SK-N-SH (cell line): ENCODE results near the gene PDE10A. TPM values are rescaled to one million over a fixed set of nuclear protein-coding genes. Genes with fewer than 3 reads are reported as not detected.

Experiments
- CTCF ChIA-PET: fragments of 300-600, 350-600 bp; formaldehyde crosslinking; extraction: SDS; loops from one replicate; lab custom pipeline; 2021; lab: Yijun Ruan, JAX
- POLR2A ChIA-PET: fragments of 350-600 bp; sonication (Branson Sonifier 250); formaldehyde crosslinking; extraction: SDS; loops from one replicate; lab custom pipeline; 2020; ENCODE audit warnings: antibody characterized with exemption, inconsistent platforms; lab: Yijun Ruan, JAX
- DNase-seq: peaks from one replicate; pipeline ENCODE4 v3.0.0; 2012
- H2AFZ ChIP-seq: fragments of 200-600 bp; sonication (generic); 2 replicates; pipeline ENCODE4 v1.8.1; 2016; ENCODE audit warnings: antibody characterized with exemption, mild to moderate bottlenecking, low read depth
- H3F3A ChIP-seq: fragments of 200-600 bp; sonication (generic); replicated peaks from 2 replicates; pipeline ENCODE3; 2016; ENCODE audit warnings: antibody characterized with exemption, mild to moderate bottlenecking; ENCODE audit not compliant: insufficient read depth
- H3K27ac ChIP-seq, 2 experiments: fragments of 200-500 bp in 1 of 2; fragments of 200-600 bp in 1 of 2; sonication (Bioruptor generic) in 1 of 2; sonication (generic), shearing (Covaris generic) in 1 of 2; 2 replicates each; pipeline versions ENCODE4 v1.5.1 to v1.6.1; 2014 to 2016; ENCODE audit warnings: low read depth in 2 of 2, inconsistent platforms in 1 of 2, low read length in 1 of 2, mild to moderate bottlenecking in 1 of 2, mixed read lengths in 1 of 2
- H3K27me3 ChIP-seq: fragments of 200-600 bp; sonication (generic), shearing (Covaris generic); 2 replicates; pipeline ENCODE4 v1.6.1; 2016; ENCODE audit warnings: mixed run types; ENCODE audit not compliant: insufficient read depth
- H3K36me3 ChIP-seq, 2 experiments: fragments of 200-500 bp in 1 of 2; fragments of 200-600 bp in 1 of 2; sonication (Bioruptor generic) in 1 of 2; sonication (generic) in 1 of 2; replicated peaks in 1 of 2; 2 replicates each; pipeline versions ENCODE3 to v1.5.1; 2014 to 2016; ENCODE audit warnings: low read length in 1 of 2, mild to moderate bottlenecking in 1 of 2; ENCODE audit not compliant: insufficient read depth in 2 of 2, control insufficient read depth in 1 of 2
- H3K4me1 ChIP-seq, 2 experiments: fragments of 200-500 bp in 1 of 2; fragments of 200-600 bp in 1 of 2; sonication (Bioruptor generic) in 1 of 2; sonication (generic), shearing (Covaris generic) in 1 of 2; 2 replicates each; pipeline versions ENCODE4 v1.5.1 to v1.6.1; 2014 to 2016; ENCODE audit warnings: low read depth in 1 of 2, low read length in 1 of 2, mixed run types in 1 of 2; ENCODE audit not compliant: insufficient read depth in 2 of 2, control insufficient read depth in 1 of 2
- H3K4me2 ChIP-seq: fragments of 200-600 bp; sonication (generic), shearing (Covaris generic); 2 replicates; pipeline ENCODE4 v1.6.1; 2017; ENCODE audit warnings: mixed run types
- H3K4me3 ChIP-seq, 2 experiments: fragments of 200-500 bp in 1 of 2; fragments of 200-600 bp in 1 of 2; sonication (Bioruptor generic) in 1 of 2; sonication (generic), shearing (Covaris generic) in 1 of 2; 2 replicates each; pipeline versions ENCODE4 v1.5.1 to v1.8.1; 2014 to 2016; ENCODE audit warnings: low read depth in 2 of 2, inconsistent platforms in 1 of 2, low read length in 1 of 2, mild to moderate bottlenecking in 1 of 2, mixed read lengths in 1 of 2, moderate library complexity in 1 of 2
- H3K79me2 ChIP-seq: fragments of 200-600 bp; sonication (generic); 2 replicates; pipeline ENCODE4 v1.8.1; 2017; ENCODE audit warnings: mild to moderate bottlenecking; ENCODE audit not compliant: insufficient read depth
- H3K9ac ChIP-seq: fragments of 200-600 bp; sonication (generic); 2 replicates; pipeline ENCODE4 v1.6.1; 2017; ENCODE audit warnings: mixed run types
- H3K9me2 ChIP-seq: fragments of 200-600 bp; sonication (generic); 2 replicates; pipeline ENCODE4 v1.6.1; 2017; ENCODE audit warnings: mixed run types
- H3K9me3 ChIP-seq: fragments of 200-600 bp; sonication (generic); 2 replicates; pipeline ENCODE4 v1.6.1; 2017; ENCODE audit warnings: mixed run types, mild to moderate bottlenecking, moderate library complexity
- H4K20me1 ChIP-seq: fragments of 200-600 bp; sonication (generic); 2 replicates; pipeline ENCODE4 v1.6.1; 2017; ENCODE audit warnings: mild to moderate bottlenecking, mixed run types; ENCODE audit not compliant: insufficient read depth
- CHD2 ChIP-seq: fragments of 150-350 bp; IDR thresholded peaks from 2 replicates; pipeline ENCODE4 v1.6.1; 2018; ENCODE audit warnings: low read length; ENCODE audit not compliant: partially characterized antibody
- EZH2phosphoT487 ChIP-seq: fragments of 200-600 bp; sonication (generic); IDR thresholded peaks from 2 replicates; pipeline ENCODE4 v1.6.1; 2017; ENCODE audit warnings: low read depth, mixed run types, mild to moderate bottlenecking, antibody characterized with exemption, moderate library complexity, borderline replicate concordance
- JUND ChIP-seq: IDR thresholded peaks from 2 replicates; pipeline ENCODE4 v1.4.0; 2012
- MXI1 ChIP-seq: IDR thresholded peaks from 2 replicates; pipeline ENCODE4 v1.6.1; 2012; ENCODE audit warnings: mild to moderate bottlenecking, low read depth, low read length, improper control_type of control experiment
- NRF1 ChIP-seq: IDR thresholded peaks from 2 replicates; pipeline ENCODE4 v1.6.1; 2012; ENCODE audit warnings: low read depth, mild to moderate bottlenecking, low read length
- RCOR1 ChIP-seq: fragments of 150-350 bp; IDR thresholded peaks from 2 replicates; pipeline ENCODE4 v1.6.1; 2017; ENCODE audit warnings: antibody characterized with exemption, low read length
- SIN3A ChIP-seq: IDR thresholded peaks from 2 replicates; pipeline ENCODE4 v1.6.1; 2012; ENCODE audit warnings: low read depth, mild to moderate bottlenecking, low read length, moderate library complexity, borderline replicate concordance
- SMC3 ChIP-seq: IDR thresholded peaks from 2 replicates; pipeline ENCODE4 v1.6.1; 2012; ENCODE audit warnings: low read depth, low read length, improper control_type of control experiment
- TEAD4 ChIP-seq: IDR thresholded peaks from 2 replicates; pipeline ENCODE4 v1.4.0; 2012; ENCODE audit warnings: mild to moderate bottlenecking, borderline replicate concordance; ENCODE audit not compliant: insufficient read depth
- WGBS: methylation state at CpG from one replicate; pipeline ENCODE4 v1.1.6; 2017; ENCODE audit warnings: low lambda C conversion rate; 5-methylcytosine and 5-hydroxymethylcytosine counted together
- polyA plus RNA-seq, 3 experiments: library from polyadenylated mRNA; depleted of rRNA; stranded (reverse); fragments of >200 nt; gene quantifications; 2 replicates each; pipeline ENCODE4 v1.2.3, GENCODE V29; 2012
- TF ChIP-seq, protein P1 (sequence below): IDR thresholded peaks from 2 replicates; pipeline ENCODE4; 2012
- TF ChIP-seq, protein P2 (sequence below): fragments of 150-350 bp; IDR thresholded peaks from 2 replicates; pipeline ENCODE4 v1.6.1; 2017; ENCODE audit warnings: antibody characterized with exemption, low read length, low read depth, borderline replicate concordance
- TF ChIP-seq, protein P3 (sequence below): IDR thresholded peaks from 2 replicates; pipeline ENCODE4 v1.6.1; 2012; ENCODE audit warnings: mild to moderate bottlenecking, low read depth, low read length, moderate library complexity

PDE10A gene
- polyA plus RNA-seq, 1 of the 3 experiments (the other 2 are of a cell fraction), result 0.43 TPM

- TF ChIP-seq JUND (no peak), TEAD4 (no peak), MXI1 (no peak), RCOR1 (no peak), SIN3A (no peak), SMC3 (no peak), EZH2phosphoT487 (no peak), CHD2 (no peak), NRF1 (no peak)
- TF ChIP-seq, protein P1, sequence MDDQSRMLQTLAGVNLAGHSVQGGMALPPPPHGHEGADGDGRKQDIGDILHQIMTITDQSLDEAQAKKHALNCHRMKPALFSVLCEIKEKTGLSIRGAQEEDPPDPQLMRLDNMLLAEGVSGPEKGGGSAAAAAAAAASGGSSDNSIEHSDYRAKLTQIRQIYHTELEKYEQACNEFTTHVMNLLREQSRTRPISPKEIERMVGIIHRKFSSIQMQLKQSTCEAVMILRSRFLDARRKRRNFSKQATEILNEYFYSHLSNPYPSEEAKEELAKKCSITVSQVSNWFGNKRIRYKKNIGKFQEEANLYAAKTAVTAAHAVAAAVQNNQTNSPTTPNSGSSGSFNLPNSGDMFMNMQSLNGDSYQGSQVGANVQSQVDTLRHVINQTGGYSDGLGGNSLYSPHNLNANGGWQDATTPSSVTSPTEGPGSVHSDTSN, result no peak
- TF ChIP-seq, protein P2, sequence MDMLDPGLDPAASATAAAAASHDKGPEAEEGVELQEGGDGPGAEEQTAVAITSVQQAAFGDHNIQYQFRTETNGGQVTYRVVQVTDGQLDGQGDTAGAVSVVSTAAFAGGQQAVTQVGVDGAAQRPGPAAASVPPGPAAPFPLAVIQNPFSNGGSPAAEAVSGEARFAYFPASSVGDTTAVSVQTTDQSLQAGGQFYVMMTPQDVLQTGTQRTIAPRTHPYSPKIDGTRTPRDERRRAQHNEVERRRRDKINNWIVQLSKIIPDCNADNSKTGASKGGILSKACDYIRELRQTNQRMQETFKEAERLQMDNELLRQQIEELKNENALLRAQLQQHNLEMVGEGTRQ, result no peak
- TF ChIP-seq, protein P3, sequence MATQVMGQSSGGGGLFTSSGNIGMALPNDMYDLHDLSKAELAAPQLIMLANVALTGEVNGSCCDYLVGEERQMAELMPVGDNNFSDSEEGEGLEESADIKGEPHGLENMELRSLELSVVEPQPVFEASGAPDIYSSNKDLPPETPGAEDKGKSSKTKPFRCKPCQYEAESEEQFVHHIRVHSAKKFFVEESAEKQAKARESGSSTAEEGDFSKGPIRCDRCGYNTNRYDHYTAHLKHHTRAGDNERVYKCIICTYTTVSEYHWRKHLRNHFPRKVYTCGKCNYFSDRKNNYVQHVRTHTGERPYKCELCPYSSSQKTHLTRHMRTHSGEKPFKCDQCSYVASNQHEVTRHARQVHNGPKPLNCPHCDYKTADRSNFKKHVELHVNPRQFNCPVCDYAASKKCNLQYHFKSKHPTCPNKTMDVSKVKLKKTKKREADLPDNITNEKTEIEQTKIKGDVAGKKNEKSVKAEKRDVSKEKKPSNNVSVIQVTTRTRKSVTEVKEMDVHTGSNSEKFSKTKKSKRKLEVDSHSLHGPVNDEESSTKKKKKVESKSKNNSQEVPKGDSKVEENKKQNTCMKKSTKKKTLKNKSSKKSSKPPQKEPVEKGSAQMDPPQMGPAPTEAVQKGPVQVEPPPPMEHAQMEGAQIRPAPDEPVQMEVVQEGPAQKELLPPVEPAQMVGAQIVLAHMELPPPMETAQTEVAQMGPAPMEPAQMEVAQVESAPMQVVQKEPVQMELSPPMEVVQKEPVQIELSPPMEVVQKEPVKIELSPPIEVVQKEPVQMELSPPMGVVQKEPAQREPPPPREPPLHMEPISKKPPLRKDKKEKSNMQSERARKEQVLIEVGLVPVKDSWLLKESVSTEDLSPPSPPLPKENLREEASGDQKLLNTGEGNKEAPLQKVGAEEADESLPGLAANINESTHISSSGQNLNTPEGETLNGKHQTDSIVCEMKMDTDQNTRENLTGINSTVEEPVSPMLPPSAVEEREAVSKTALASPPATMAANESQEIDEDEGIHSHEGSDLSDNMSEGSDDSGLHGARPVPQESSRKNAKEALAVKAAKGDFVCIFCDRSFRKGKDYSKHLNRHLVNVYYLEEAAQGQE, result no peak
- Histone ChIP-seq H3K9me3 (no peaks in the 10 kb centered on the region), H3K79me2 (no peaks in the 10 kb centered on the region), H3K27me3 (no peaks in the 10 kb centered on the region; the same call in 1 of the 2 replicates), H2AFZ (no peak overlapping the region), H3K27ac (no peak overlapping the region), H3K36me3 (no peaks in the 10 kb centered on the region), H4K20me1 (no peaks in the 10 kb centered on the region), H3K4me2 (no peak overlapping the region), H3K4me1 (no peaks in the 10 kb centered on the region), H3K9ac (no peak overlapping the region), H3K4me3 (no peak overlapping the region), H3K9me2 (no peaks in the 10 kb centered on the region), H3F3A (no peaks in the 10 kb centered on the region)
- ChIA-PET POLR2A (no interaction called here), CTCF (interaction anchor here (1.3 kb wide), 1 partner anchor 231 kb away, joined by 3 read pairs; no protein-coding TSS in a partner anchor)
- DNase-seq, result no peak
- WGBS, result 38% methylated on average over 6 of the region's 6 CpGs
These were observed 8.3 kb upstream of the PDE10A start for GRCh38 chr6:165671222-165671768.
